ENCODE results near the gene TMEM187. TPM values are rescaled to one million over a fixed set of nuclear protein-coding genes. Genes with fewer than 3 reads are reported as not detected.
A peak's percentile ranks its signal among the peaks of the same experiment; 100 is the strongest.

Gene TMEM187
- total and polyA plus RNA-seq, 7 donors = 2.2 to 7.8 (median 6.5) TPM

GRCh38 chrX:154010330-154011087 lies 38.0 kb downstream of the TMEM187 start:
- intact Hi-C loops (cut with DNase I) = loop anchor here (5.0 kb wide), 2 partner anchors 38 to 42 kb away; partner anchors contain the start of genes HCFC1 (in 1 of the 2) and TMEM187 (in 1 of the 2)
- peak; percentile 86 to 91 (median 88) for ATAC-seq
- no peak overlapping the region for H3K4me3 ChIP-seq
- DNase-seq = peak in 1 of 2 donors; percentile 73
- peaks cover 0 to 3% of the 10 kb centered on the region in 2 donors for H3K36me3 ChIP-seq (ENCODE audit: insufficient read depth in 1 of 2, low read depth in 1 of 2)
- H3K27me3 ChIP-seq (ENCODE audit: insufficient read depth in 3 of 3, low read length in 2 of 3) = peaks cover 0 to 12% (median 0%) of the 10 kb centered on the region in 3 donors
- no peaks in the 10 kb centered on the region for H3K9me3 ChIP-seq
- peaks cover 8% of the 10 kb centered on the region for H3K4me1 ChIP-seq
- TF ChIP-seq CTCF (IDR thresholded peaks at IDR 0.05) = no peak
- H3K27ac ChIP-seq = peak overlapping the region; percentile 85
- 52 to 90% (median 72%) methylated on average over 18 of the region's 18 CpGs for WGBS, 3 donors

- intact Hi-C loops (cut with DNase I) = loop anchor here (2.0 to 5.0 kb wide), 3 partner anchors 39 to 41 kb away; partner anchors contain the start of genes HCFC1 (in 1 of the 2) and TMEM187 (in 1 of the 2)
- no peak overlapping the region for H3K4me3 ChIP-seq
- DNase-seq (peak in 1 of 2 donors; percentile 42), ATAC-seq (no peak)
- peaks cover 8% of the 10 kb centered on the region for H3K4me1 ChIP-seq
- no peak for TF ChIP-seq CTCF (IDR thresholded peaks at IDR 0.05)
- peaks cover 0 to 12% (median 0%) of the 10 kb centered on the region in 3 donors for H3K27me3 ChIP-seq (ENCODE audit: insufficient read depth in 3 of 3, low read length in 2 of 3)
- H3K36me3 ChIP-seq (ENCODE audit: insufficient read depth in 1 of 2, low read depth in 1 of 2) = peaks cover 0 to 5% of the 10 kb centered on the region in 2 donors
- H3K9me3 ChIP-seq = no peaks in the 10 kb centered on the region
- 85 to 91% (median 87%) methylated on average over 15 to 18 of the region's 18 CpGs for WGBS, 3 donors
- peak overlapping the region; percentile 85 for H3K27ac ChIP-seq
These were observed 39.1 kb downstream of the TMEM187 start for GRCh38 chrX:154011376-154012335.

GRCh38 chrX:154012336-154012991 lies 39.9 kb downstream of the TMEM187 start:
- Histone ChIP-seq H3K36me3 (ENCODE audit: insufficient read depth in 1 of 2, low read depth in 1 of 2) (peaks cover 0 to 14% of the 10 kb centered on the region in 2 donors), H3K4me1 (peaks cover 8% of the 10 kb centered on the region), H3K9me3 (no peaks in the 10 kb centered on the region), H3K4me3 (no peak overlapping the region), H3K27me3 (ENCODE audit: insufficient read depth in 3 of 3, low read length in 2 of 3) (peaks cover 0 to 12% (median 0%) of the 10 kb centered on the region in 3 donors), H3K27ac (peak overlapping the region; percentile 4)
- WGBS, 3 donors = 68 to 85% (median 68%) methylated on average over 7 to 17 of the region's 17 CpGs
- intact Hi-C loops (cut with DNase I) = loop anchor here (2.0 to 5.0 kb wide), 3 partner anchors 38 to 40 kb away; partner anchors contain the start of genes HCFC1 (in 1 of the 2) and TMEM187 (in 1 of the 2)
- ATAC-seq (no peak), DNase-seq (peak in 1 of 2 donors; percentile 22)
- TF ChIP-seq CTCF (IDR thresholded peaks at IDR 0.05) = no peak

GRCh38 chrX:154013001-154013421 lies 40.5 kb downstream of the TMEM187 start:
- no peak for TF ChIP-seq CTCF (IDR thresholded peaks at IDR 0.05)
- H3K4me1 ChIP-seq = peaks cover 8% of the 10 kb centered on the region
- ATAC-seq (no peak), DNase-seq (peak in 1 of 2 donors; percentile 38)
- H3K4me3 ChIP-seq = no peak overlapping the region
- H3K27ac ChIP-seq = no peak overlapping the region
- WGBS, 3 donors = 48 to 61% (median 56%) methylated on average over 5 to 17 of the region's 17 CpGs
- peaks cover 0 to 17% of the 10 kb centered on the region in 2 donors for H3K36me3 ChIP-seq (ENCODE audit: insufficient read depth in 1 of 2, low read depth in 1 of 2)
- intact Hi-C loops (cut with DNase I) = loop anchor here (2.0 to 5.0 kb wide), 3 partner anchors 38 to 41 kb away; partner anchors contain the start of genes HCFC1 (in 1 of the 2) and TMEM187 (in 1 of the 2)
- no peaks in the 10 kb centered on the region for H3K9me3 ChIP-seq
- H3K27me3 ChIP-seq (ENCODE audit: insufficient read depth in 3 of 3, low read length in 2 of 3) = peaks cover 0 to 14% (median 0%) of the 10 kb centered on the region in 3 donors
